SU-DHL-6 (cell line): ENCODE measurements around the gene FRMPD3.

Source experiments
- H2AFZ ChIP-seq: fragments of 200-600 bp; sonication (generic); 2 replicates; pipeline ENCODE4 v1.6.1; 2014; ENCODE audit warnings: low read depth, mild to moderate bottlenecking, moderate library complexity, mixed read lengths, antibody characterized with exemption, low read length; ENCODE audit not compliant: severe bottlenecking
- H3F3A ChIP-seq: fragments of 200-600 bp; shearing (Covaris generic); 2 replicates; pipeline ENCODE4 v1.6.0; 2016; ENCODE audit warnings: antibody characterized with exemption, mild to moderate bottlenecking; ENCODE audit not compliant: insufficient read depth
- H3K27ac ChIP-seq: fragments of 200-600 bp; sonication (generic); 2 replicates; pipeline ENCODE4 v1.5.1; 2016; ENCODE audit warnings: low read depth, mild to moderate bottlenecking, low read length, moderate library complexity, mixed read lengths
- H3K27me3 ChIP-seq: fragments of 200-600 bp; sonication (generic), shearing (Covaris generic); 2 replicates; pipeline ENCODE4 v1.6.0; 2014; ENCODE audit warnings: mild to moderate bottlenecking, low read length
- H3K36me3 ChIP-seq: fragments of 200-600 bp; sonication (generic); 2 replicates; pipeline ENCODE4 v1.6.1; 2014; ENCODE audit warnings: mild to moderate bottlenecking, low read length, mixed read lengths
- H3K4me2 ChIP-seq: fragments of 300-600, 200-600 bp; shearing (Covaris generic), sonication (generic); 2 replicates; pipeline ENCODE4 v1.6.0; 2014; ENCODE audit warnings: low read length, low read depth, mild to moderate bottlenecking; ENCODE audit not compliant: poor library complexity, severe bottlenecking
- H3K4me3 ChIP-seq: fragments of 200-600 bp; sonication (generic); 2 replicates; pipeline ENCODE4 v1.5.1; 2014; ENCODE audit warnings: antibody characterized with exemption, low read length, mild to moderate bottlenecking, mixed read lengths; ENCODE audit not compliant: insufficient read depth, poor library complexity, severe bottlenecking
- H3K79me2 ChIP-seq: fragments of 200-600 bp; sonication (generic); 2 replicates; pipeline ENCODE4 v1.6.1; 2014; ENCODE audit warnings: mild to moderate bottlenecking, low read length, moderate library complexity; ENCODE audit not compliant: insufficient read depth
- H3K9ac ChIP-seq: fragments of 200-600 bp; sonication (generic); 2 replicates; pipeline ENCODE4 v1.7.0; 2014; ENCODE audit warnings: mild to moderate bottlenecking, low read length
- H3K9me2 ChIP-seq: fragments of 200-600 bp; sonication (generic); replicated peaks from 2 replicates; pipeline ENCODE4 v1.6.1; 2014; ENCODE audit warnings: low read length; ENCODE audit not compliant: insufficient read depth
- H3K9me3 ChIP-seq: fragments of 200-600 bp; sonication (generic); 2 replicates; pipeline ENCODE4 v1.6.1; 2014; ENCODE audit warnings: low read length, mixed read lengths; ENCODE audit not compliant: insufficient read depth
- H4K20me1 ChIP-seq: fragments of 200-600 bp; sonication (generic); 2 replicates; pipeline ENCODE4 v1.6.1; 2014; ENCODE audit warnings: low read depth, mild to moderate bottlenecking, antibody characterized with exemption, low read length, moderate library complexity, mixed read lengths
- EZH2phosphoT487 ChIP-seq: fragments of 200-600 bp; sonication (generic), shearing (Covaris generic); conservative IDR thresholded peaks from 2 replicates; pipeline ENCODE4 v1.6.1; 2018; ENCODE audit warnings: mild to moderate bottlenecking, antibody characterized with exemption, low read length, moderate library complexity, mixed read lengths
- TF ChIP-seq, protein P1 (sequence below): fragments of 200-600 bp; sonication (generic); IDR thresholded peaks from one replicate; pipeline ENCODE4 v1.5.1; 2017; ENCODE audit warnings: antibody characterized with exemption, mild to moderate bottlenecking, low read length, moderate library complexity; ENCODE audit not compliant: insufficient read depth, poor library complexity, severe bottlenecking

The FRMPD3 gene

DNA sequence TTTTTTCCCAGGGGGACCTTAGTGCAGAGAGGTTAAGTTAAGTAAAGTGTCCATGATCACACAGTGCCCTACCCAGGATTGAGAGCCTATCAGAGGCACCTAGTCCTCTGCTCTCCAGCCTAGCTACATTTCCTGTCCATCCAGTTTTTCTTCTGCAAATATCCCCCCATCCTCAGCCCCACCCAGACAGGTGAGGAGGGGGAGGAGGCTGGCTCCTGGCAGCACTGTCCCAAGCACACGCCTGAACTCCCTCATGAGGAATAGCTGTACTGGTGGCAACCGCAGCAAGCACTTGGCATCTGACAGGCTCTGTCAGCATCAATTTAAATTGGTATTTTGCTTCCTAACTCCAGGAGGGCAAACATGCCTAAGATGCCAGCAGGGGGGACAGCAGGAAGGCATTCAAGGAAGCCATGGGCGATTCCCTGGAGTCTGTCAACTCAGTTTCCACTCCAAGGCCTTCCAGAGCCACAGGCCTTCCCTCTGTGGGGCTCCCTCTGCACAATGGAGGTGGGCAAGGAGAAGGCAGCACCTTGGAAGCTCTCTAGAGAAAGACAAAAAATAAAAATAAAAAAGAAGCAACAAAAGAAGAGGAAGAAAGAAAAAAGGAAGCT is 6.4 kb upstream of the FRMPD3 start:
- no peak overlapping the region for H3K27ac ChIP-seq
- no peaks in the 10 kb centered on the region for H3K27me3 ChIP-seq
- no peaks in the 10 kb centered on the region for H3K9me3 ChIP-seq
- H3K4me3 ChIP-seq: no peak overlapping the region
- H3K79me2 ChIP-seq: no peaks in the 10 kb centered on the region
- no peaks in the 10 kb centered on the region for H4K20me1 ChIP-seq
- H3K9me2 ChIP-seq: no peaks in the 10 kb centered on the region
- no peaks in the 10 kb centered on the region for H3F3A ChIP-seq
- no peak overlapping the region for H2AFZ ChIP-seq
- no peak overlapping the region for H3K9ac ChIP-seq
- H3K4me2 ChIP-seq: no peak overlapping the region
- no peaks in the 10 kb centered on the region for H3K36me3 ChIP-seq
- no peak for TF ChIP-seq EZH2phosphoT487
- TF ChIP-seq, protein P1, sequence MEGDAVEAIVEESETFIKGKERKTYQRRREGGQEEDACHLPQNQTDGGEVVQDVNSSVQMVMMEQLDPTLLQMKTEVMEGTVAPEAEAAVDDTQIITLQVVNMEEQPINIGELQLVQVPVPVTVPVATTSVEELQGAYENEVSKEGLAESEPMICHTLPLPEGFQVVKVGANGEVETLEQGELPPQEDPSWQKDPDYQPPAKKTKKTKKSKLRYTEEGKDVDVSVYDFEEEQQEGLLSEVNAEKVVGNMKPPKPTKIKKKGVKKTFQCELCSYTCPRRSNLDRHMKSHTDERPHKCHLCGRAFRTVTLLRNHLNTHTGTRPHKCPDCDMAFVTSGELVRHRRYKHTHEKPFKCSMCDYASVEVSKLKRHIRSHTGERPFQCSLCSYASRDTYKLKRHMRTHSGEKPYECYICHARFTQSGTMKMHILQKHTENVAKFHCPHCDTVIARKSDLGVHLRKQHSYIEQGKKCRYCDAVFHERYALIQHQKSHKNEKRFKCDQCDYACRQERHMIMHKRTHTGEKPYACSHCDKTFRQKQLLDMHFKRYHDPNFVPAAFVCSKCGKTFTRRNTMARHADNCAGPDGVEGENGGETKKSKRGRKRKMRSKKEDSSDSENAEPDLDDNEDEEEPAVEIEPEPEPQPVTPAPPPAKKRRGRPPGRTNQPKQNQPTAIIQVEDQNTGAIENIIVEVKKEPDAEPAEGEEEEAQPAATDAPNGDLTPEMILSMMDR: no peak

DNA sequence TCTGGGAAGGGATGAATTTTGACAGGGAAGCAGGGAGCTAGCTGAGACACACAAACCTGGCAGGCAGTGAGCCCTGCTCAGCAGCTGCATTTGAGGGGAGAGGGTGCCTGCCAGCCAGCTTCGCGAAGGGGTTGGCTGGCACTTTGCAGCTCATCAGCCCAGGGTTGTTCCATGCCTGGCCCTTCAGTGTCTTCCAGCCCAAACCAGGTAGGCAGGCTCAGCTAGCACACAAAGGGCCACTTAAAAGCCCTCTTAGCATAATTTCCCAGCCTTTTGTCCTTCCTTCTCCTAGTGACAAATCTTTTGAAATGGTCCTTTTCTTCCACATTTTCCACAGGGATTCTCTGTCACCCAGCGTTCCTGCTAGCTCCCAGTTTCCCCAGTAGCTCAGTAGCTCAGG is 4.3 kb upstream of the FRMPD3 start:
- no peaks in the 10 kb centered on the region for H3K9me2 ChIP-seq

DNA sequence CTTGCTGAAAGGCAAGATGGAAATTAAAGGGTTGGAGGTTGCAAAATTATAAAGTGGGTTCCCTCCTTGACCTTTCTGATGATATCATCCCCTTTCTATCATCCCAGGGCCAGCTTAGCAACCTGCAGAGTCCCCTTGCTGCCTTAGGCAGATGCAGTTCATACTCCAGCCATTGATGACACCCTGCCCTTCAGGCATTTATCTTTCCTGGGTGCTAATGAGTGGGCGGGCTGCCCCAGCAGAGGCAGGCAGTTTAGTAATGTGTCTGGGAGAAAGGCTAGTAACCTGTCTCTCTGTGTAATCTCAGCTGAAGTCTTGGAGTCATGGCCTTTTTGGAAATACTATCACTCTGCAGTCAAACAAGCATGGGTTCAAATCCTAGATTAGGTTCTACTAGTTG is 3.8 kb upstream of the FRMPD3 start:
- Histone ChIP-seq H3K9me2 (no peaks in the 10 kb centered on the region), H3K79me2 (no peaks in the 10 kb centered on the region), H3K27ac (no peak overlapping the region), H2AFZ (no peak overlapping the region), H3K9ac (no peak overlapping the region), H4K20me1 (no peaks in the 10 kb centered on the region), H3F3A (no peaks in the 10 kb centered on the region), H3K4me2 (no peak overlapping the region), H3K4me3 (no peak overlapping the region), H3K36me3 (no peaks in the 10 kb centered on the region), H3K9me3 (no peaks in the 10 kb centered on the region), H3K27me3 (no peaks in the 10 kb centered on the region)
- TF ChIP-seq, protein P1: no peak
- no peak for TF ChIP-seq EZH2phosphoT487

More for the DNA sequence above, 4.3 kb upstream of the FRMPD3 start:
- Histone ChIP-seq H4K20me1 (no peaks in the 10 kb centered on the region), H3K27me3 (no peaks in the 10 kb centered on the region), H3K4me3 (no peak overlapping the region), H3K36me3 (no peaks in the 10 kb centered on the region), H3K27ac (no peak overlapping the region), H3F3A (no peaks in the 10 kb centered on the region), H3K79me2 (no peaks in the 10 kb centered on the region), H3K9ac (no peak overlapping the region), H2AFZ (no peak overlapping the region), H3K4me2 (no peak overlapping the region), H3K9me3 (no peaks in the 10 kb centered on the region)
- TF ChIP-seq, protein P1: no peak
- no peak for TF ChIP-seq EZH2phosphoT487
